Neuron (in vitro differentiated cells): Measurements from ENCODE around the gene CCDC13.
A peak's percentile ranks its signal among the peaks of the same experiment; 100 is the strongest.

Experiments
- H2AFZ ChIP-seq: one replicate; pipeline ENCODE4 v1.6.1; 2013; ENCODE audit warnings: low read depth, mild to moderate bottlenecking, inconsistent platforms, low read length, moderate library complexity
- H3K27me3 ChIP-seq: one replicate; pipeline ENCODE4 v1.6.1; 2013; ENCODE audit warnings: low read length; ENCODE audit not compliant: insufficient read depth
- H3K36me3 ChIP-seq: one replicate; pipeline ENCODE4 v1.6.1; 2013; ENCODE audit warnings: low read length; ENCODE audit not compliant: insufficient read depth
- H3K4me1 ChIP-seq: one replicate; pipeline ENCODE4 v1.6.1; 2013; ENCODE audit warnings: low read length; ENCODE audit not compliant: insufficient read depth
- H3K4me3 ChIP-seq: 2 replicates; pipeline ENCODE4 v1.5.1; 2013; ENCODE audit warnings: mild to moderate bottlenecking, low read length, moderate library complexity
- H3K9me3 ChIP-seq: one replicate; pipeline ENCODE4 v1.6.1; 2013; ENCODE audit warnings: low read length

CCDC13 gene

DNA sequence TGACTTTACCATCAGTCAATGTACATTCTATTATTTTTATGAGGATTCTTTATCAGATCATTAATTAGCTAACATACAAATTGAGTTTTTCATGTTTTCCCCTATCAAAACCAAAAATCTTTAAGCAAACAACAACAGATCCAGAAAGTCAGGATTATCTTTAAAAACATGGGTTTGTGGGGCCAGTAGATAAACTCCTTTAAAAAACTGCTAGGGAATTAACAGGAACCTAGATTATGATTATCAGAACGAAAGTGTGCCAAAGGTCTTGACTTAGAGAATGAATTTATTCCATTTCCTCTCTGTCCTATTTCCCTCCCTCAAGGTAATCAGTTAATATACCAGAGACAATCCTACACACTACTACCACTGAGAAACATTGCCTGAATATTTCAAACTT, 13.2 kb upstream of the CCDC13 start:
- no peaks in the 10 kb centered on the region for H3K27me3 ChIP-seq
- H3K9me3 ChIP-seq = no peaks in the 10 kb centered on the region
- no peak overlapping the region for H3K4me3 ChIP-seq
- H3K4me1 ChIP-seq = no peaks in the 10 kb centered on the region
- H3K36me3 ChIP-seq = peaks cover 56% of the 10 kb centered on the region
- no peak overlapping the region for H2AFZ ChIP-seq

DNA sequence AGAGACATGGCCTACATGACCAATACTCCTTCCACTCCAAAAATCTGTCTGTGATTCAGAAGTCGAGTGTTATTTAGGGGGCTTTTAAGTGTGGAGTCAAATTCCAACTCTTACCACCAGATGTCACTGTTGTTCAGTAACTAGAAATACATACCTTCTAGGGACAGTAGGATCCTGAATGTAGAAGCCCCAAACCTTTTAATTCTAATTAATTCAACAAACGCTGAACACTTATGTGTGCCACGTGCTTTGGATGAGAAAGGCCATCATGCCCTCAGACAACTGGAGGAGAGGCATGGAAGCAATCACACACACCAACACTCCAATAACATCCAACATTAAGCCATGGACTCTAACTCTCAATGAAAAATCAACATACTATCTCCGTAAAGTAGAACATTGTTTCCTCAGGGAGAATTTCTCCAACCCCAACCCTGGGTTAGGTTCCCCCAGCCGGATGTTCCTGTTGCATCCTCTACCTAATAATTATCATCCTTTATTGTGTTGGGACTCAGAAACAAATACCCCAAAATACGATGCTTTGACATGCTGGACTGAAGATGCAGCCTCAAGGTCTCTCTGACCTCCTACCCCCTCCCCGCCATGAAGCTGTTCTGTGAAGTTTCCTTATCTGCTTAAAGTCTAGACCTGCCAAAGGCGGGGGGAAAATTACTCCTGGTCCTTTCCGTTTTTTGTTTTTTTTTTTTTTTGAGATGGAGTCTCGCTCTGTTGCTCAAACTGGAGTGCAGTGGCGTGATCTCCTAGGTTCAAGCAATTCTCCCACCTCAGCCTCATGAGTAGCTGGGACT, 8.0 kb upstream of the CCDC13 start:
- Histone ChIP-seq H3K4me3 (no peak overlapping the region), H2AFZ (no peak overlapping the region), H3K27me3 (no peaks in the 10 kb centered on the region), H3K36me3 (peaks cover 32% of the 10 kb centered on the region), H3K9me3 (no peaks in the 10 kb centered on the region), H3K4me1 (peaks cover 2% of the 10 kb centered on the region)

- H3K9me3 ChIP-seq = no peaks in the 10 kb centered on the region
- no peak overlapping the region for H2AFZ ChIP-seq
- no peaks in the 10 kb centered on the region for H3K27me3 ChIP-seq
- H3K4me3 ChIP-seq = no peak overlapping the region
- peaks cover 2% of the 10 kb centered on the region for H3K4me1 ChIP-seq
- H3K36me3 ChIP-seq = peaks cover 27% of the 10 kb centered on the region
Measured at GRCh38 chr3:42780398-42780797, 7.3 kb upstream of the CCDC13 start.

DNA sequence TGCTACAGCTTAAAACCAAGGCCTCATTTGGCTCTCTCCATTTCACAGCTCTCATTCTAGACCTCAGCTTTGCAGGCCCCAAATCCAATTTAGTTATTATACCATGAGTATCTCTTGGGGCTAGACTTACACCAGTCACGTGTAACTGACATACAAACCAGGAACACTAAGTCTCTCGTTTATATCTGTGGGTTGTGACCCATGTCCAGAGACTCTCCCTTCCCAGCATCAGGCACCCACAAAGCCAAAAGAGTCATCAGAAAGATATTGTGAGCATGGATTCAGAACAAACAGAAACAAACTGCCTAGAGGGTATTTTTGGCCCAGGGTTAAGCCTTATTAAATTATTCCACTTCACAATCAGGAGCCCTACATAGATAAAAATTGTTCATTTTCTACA, 5.6 kb upstream of the CCDC13 start:
- Histone ChIP-seq H3K9me3 (no peaks in the 10 kb centered on the region), H3K36me3 (peaks cover 16% of the 10 kb centered on the region), H3K4me3 (no peak overlapping the region), H3K4me1 (peaks cover 2% of the 10 kb centered on the region), H3K27me3 (no peaks in the 10 kb centered on the region), H2AFZ (no peak overlapping the region)

GRCh38 chr3:42773409-42773751, 327 bp upstream of the CCDC13 start:
- Histone ChIP-seq H3K36me3 (peaks cover 2% of the 10 kb centered on the region), H3K4me3 (peak overlapping the region; percentile 90), H2AFZ (peak overlapping the region; percentile 78), H3K27me3 (no peaks in the 10 kb centered on the region), H3K4me1 (peaks cover 9% of the 10 kb centered on the region), H3K9me3 (no peaks in the 10 kb centered on the region)

GRCh38 chr3:42771271-42771670, 1.8 kb downstream of the CCDC13 start:
- H3K36me3 ChIP-seq = peaks cover 2% of the 10 kb centered on the region
- no peak overlapping the region for H2AFZ ChIP-seq
- H3K4me3 ChIP-seq = no peak overlapping the region
- H3K27me3 ChIP-seq = peaks cover under 1% of the 10 kb centered on the region
- H3K4me1 ChIP-seq = peaks cover 9% of the 10 kb centered on the region
- no peaks in the 10 kb centered on the region for H3K9me3 ChIP-seq

DNA sequence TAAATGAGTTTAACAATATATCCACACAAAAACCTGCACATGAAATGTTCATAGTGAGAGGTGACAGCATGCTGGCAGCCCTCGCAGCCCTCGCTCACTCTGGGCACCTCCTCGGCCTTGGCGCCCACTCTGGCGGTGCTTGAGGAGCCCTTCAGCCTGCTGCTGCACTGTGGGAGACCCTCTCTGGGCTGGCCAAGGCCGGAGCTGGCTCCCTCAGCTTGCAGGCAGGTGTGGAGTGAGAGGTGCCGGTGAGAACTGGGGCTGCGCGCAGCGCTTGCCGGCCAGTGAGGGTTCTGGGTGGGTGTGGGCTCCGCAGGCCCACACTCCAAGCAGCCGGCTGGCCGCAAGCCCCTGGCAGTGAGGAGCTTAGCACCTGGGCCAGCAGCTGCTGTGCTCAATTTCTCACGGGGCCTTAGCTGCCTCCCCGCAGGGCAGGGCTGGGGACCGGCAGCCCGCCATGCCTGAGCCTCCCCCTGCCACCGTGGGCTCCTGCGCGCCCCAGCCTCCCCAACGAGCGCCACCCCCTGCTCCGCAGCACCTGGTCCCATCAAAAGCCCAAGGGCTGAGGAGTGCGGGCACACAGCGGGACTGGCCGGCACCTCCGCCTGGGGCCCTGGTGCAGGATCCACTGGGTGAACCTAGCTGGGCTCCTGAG, 3.4 kb downstream of the CCDC13 start:
- Histone ChIP-seq H3K4me3 (no peak overlapping the region), H3K36me3 (no peaks in the 10 kb centered on the region)

GRCh38 chr3:42764561-42765295, 8.3 kb downstream of the CCDC13 start:
- Histone ChIP-seq H3K27me3 (peaks cover 4% of the 10 kb centered on the region), H2AFZ (no peak overlapping the region), H3K4me1 (peaks cover 5% of the 10 kb centered on the region), H3K9me3 (no peaks in the 10 kb centered on the region), H3K4me3 (no peak overlapping the region), H3K36me3 (no peaks in the 10 kb centered on the region)

More for the DNA sequence above, 3.4 kb downstream of the CCDC13 start:
- Histone ChIP-seq H3K27me3 (peaks cover 4% of the 10 kb centered on the region), H3K9me3 (no peaks in the 10 kb centered on the region), H3K4me1 (peaks cover 9% of the 10 kb centered on the region), H2AFZ (no peak overlapping the region)

GRCh38 chr3:42764115-42764514, 8.9 kb downstream of the CCDC13 start:
- peaks cover 5% of the 10 kb centered on the region for H3K4me1 ChIP-seq

DNA sequence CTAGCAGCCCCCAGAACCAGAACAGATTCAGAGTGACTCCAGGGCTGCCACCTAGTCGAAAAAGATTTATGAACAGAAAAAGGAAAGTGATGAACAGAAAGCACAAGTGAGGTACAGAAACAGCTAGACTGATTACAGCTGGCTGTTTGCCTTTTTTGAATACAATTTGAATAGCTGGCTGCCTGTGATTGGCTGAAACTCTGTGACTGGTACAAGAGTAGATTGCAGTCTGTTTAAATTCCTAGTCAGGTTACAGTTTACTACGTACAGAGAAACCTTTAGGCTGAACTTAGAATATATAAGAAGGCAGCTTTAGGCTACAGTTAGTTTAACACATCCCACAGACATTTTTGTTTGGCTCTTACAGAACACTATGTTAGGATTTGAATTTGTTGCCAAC, 10.0 kb downstream of the CCDC13 start:
- no peak overlapping the region for H2AFZ ChIP-seq
- H3K36me3 ChIP-seq = no peaks in the 10 kb centered on the region
- peaks cover 5% of the 10 kb centered on the region for H3K4me1 ChIP-seq
- H3K27me3 ChIP-seq = peaks cover 4% of the 10 kb centered on the region
- no peak overlapping the region for H3K4me3 ChIP-seq
- no peaks in the 10 kb centered on the region for H3K9me3 ChIP-seq

More at GRCh38 chr3:42764115-42764514, 8.9 kb downstream of the CCDC13 start:
- no peaks in the 10 kb centered on the region for H3K36me3 ChIP-seq
- no peak overlapping the region for H2AFZ ChIP-seq
- H3K9me3 ChIP-seq = no peaks in the 10 kb centered on the region
- H3K27me3 ChIP-seq = peaks cover 4% of the 10 kb centered on the region
- no peak overlapping the region for H3K4me3 ChIP-seq

- Histone ChIP-seq H3K36me3 (no peaks in the 10 kb centered on the region), H3K4me3 (no peak overlapping the region), H3K4me1 (peaks cover 5% of the 10 kb centered on the region), H2AFZ (no peak overlapping the region), H3K9me3 (no peaks in the 10 kb centered on the region), H3K27me3 (peaks cover 4% of the 10 kb centered on the region)
Measured at GRCh38 chr3:42762046-42762724, 10.9 kb downstream of the CCDC13 start.

DNA sequence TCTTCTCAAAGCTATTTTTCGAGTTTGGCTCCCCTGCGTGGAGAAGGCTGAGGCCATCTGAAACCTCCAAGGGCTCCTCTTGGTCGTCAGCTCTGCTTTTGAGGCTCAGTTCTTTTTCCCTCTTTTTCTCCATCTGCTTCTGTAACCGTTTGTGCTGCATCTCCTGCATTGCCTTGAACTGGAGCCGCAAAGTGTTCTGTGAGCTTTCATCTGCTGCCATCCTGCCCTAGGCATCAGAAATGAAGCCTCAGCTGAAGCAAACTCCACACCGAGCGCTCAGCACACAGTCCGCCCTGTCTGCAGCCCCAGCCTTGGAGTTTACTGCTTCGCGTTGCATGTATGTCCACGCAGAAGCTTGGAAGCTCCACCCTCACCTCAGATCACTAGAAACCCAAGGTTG, 14.9 kb downstream of the CCDC13 start:
- Histone ChIP-seq H3K27me3 (no peaks in the 10 kb centered on the region), H3K36me3 (no peaks in the 10 kb centered on the region), H2AFZ (no peak overlapping the region), H3K4me1 (peaks cover 5% of the 10 kb centered on the region), H3K4me3 (no peak overlapping the region), H3K9me3 (no peaks in the 10 kb centered on the region)
